Duodenal mucosa (tissue), 2 donors: Measurements from ENCODE around the gene FAM240A.

Source experiments
- H3K27ac ChIP-seq: one replicate; pipeline ENCODE4 v1.7.0; 2013; ENCODE audit warnings: low read depth, low read length
- H3K27me3 ChIP-seq, 2 donors: one replicate each; pipeline ENCODE4 v1.7.0; 2013; ENCODE audit warnings: low read length in 2 of 2, control low read depth in 1 of 2; ENCODE audit not compliant: insufficient read depth in 2 of 2, control insufficient read depth in 1 of 2
- H3K36me3 ChIP-seq, 2 donors: one replicate each; pipeline ENCODE4 v1.7.0; 2013; ENCODE audit warnings: low read length in 2 of 2, control low read depth in 1 of 2; ENCODE audit not compliant: insufficient read depth in 2 of 2, control insufficient read depth in 1 of 2
- H3K4me1 ChIP-seq, 2 donors: one replicate each; pipeline ENCODE4 v1.7.0; 2013; ENCODE audit warnings: low read length in 2 of 2, control low read depth in 1 of 2; ENCODE audit not compliant: insufficient read depth in 2 of 2, control insufficient read depth in 1 of 2
- H3K4me3 ChIP-seq, 2 donors: one replicate each; pipeline ENCODE4 v1.7.0; 2013; ENCODE audit warnings: low read length in 2 of 2, low read depth in 1 of 2
- H3K9ac ChIP-seq, 2 donors: one replicate each; pipeline ENCODE4 v1.7.0; 2013; ENCODE audit warnings: low read length in 2 of 2, low read depth in 1 of 2
- H3K9me3 ChIP-seq, 2 donors: one replicate each; pipeline ENCODE4 v1.7.0; 2013; ENCODE audit warnings: low read length in 2 of 2, control low read depth in 1 of 2; ENCODE audit not compliant: control insufficient read depth in 1 of 2

FAM240A gene

DNA sequence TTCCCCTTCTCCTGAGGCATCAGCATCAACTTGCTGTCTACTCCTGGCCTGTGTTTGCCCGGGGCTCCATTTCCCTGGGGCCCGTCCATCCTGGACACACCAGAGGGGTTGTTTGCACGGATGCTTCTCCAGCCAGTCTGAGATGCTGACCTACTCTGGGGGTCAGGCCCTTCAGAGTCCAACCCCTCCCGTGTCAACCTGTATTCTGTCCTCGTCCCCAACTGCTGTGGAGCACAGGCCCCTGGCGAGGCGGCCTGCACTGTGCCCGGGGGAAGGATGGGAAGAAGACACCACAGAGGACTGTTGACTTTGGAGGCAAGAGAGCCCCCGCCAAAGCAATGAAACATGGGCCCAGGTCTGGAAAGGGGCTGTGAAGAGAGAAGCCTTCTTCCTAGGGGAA lies 55.3 kb downstream of the FAM240A start:
- no peak overlapping the region for H3K4me3 ChIP-seq
- no peaks in the 10 kb centered on the region for H3K27me3 ChIP-seq
- H3K9ac ChIP-seq = no peak overlapping the region
- no peaks in the 10 kb centered on the region for H3K36me3 ChIP-seq
- H3K9me3 ChIP-seq = no peaks in the 10 kb centered on the region
- no peak overlapping the region for H3K27ac ChIP-seq
- H3K4me1 ChIP-seq = peaks cover 3 to 5% of the 10 kb centered on the region in 2 donors

DNA sequence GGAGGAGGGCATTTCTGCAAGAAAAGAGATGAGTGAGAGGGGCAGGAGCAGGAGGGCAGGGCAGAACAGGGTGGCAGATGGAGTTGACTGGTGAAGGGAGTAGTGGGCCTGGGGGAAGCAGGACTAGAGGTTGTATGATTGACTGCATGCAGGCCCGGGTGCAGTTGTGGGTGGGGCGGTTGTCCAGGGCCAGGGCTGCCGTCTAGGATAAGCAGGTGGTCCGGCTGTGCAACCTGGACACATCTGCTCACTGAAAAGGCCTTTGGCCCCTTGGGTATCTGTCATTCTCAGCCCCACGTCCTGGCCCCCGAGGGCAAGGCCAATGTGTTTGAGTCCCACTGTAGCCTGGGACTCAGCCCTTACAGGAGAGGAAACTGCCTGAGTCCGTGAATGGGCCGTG lies 55.8 kb downstream of the FAM240A start:
- no peaks in the 10 kb centered on the region for H3K27me3 ChIP-seq
- H3K4me3 ChIP-seq = no peak overlapping the region
- no peak overlapping the region for H3K27ac ChIP-seq
- no peak overlapping the region for H3K9ac ChIP-seq
- no peaks in the 10 kb centered on the region for H3K36me3 ChIP-seq
- H3K9me3 ChIP-seq = no peaks in the 10 kb centered on the region
- no peaks in the 10 kb centered on the region for H3K4me1 ChIP-seq

DNA sequence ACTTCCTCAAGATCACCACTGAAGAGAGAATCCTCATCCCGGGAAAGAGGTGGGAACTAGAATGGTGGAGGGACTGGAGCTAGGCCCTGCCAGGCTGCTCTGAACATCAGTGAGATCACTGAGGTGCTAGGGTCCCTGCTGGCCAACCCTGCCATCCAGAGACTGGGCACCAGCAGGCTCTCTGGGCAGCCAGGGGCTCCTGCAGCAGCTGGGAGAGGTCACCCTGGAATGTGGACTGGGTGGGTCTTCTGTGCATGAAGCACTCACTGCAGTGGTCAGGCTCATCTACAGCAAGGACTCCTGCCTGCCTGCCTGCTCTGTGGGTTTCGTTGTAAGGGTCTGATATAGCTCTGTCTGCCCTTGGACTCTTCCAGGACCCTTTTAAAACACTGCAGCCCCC lies 56.3 kb downstream of the FAM240A start:
- no peaks in the 10 kb centered on the region for H3K9me3 ChIP-seq
- no peaks in the 10 kb centered on the region for H3K27me3 ChIP-seq
- H3K4me3 ChIP-seq = no peak overlapping the region
- H3K27ac ChIP-seq = no peak overlapping the region
- H3K36me3 ChIP-seq = peaks cover 0 to under 1% of the 10 kb centered on the region in 2 donors
- no peak overlapping the region for H3K9ac ChIP-seq
- no peaks in the 10 kb centered on the region for H3K4me1 ChIP-seq

DNA sequence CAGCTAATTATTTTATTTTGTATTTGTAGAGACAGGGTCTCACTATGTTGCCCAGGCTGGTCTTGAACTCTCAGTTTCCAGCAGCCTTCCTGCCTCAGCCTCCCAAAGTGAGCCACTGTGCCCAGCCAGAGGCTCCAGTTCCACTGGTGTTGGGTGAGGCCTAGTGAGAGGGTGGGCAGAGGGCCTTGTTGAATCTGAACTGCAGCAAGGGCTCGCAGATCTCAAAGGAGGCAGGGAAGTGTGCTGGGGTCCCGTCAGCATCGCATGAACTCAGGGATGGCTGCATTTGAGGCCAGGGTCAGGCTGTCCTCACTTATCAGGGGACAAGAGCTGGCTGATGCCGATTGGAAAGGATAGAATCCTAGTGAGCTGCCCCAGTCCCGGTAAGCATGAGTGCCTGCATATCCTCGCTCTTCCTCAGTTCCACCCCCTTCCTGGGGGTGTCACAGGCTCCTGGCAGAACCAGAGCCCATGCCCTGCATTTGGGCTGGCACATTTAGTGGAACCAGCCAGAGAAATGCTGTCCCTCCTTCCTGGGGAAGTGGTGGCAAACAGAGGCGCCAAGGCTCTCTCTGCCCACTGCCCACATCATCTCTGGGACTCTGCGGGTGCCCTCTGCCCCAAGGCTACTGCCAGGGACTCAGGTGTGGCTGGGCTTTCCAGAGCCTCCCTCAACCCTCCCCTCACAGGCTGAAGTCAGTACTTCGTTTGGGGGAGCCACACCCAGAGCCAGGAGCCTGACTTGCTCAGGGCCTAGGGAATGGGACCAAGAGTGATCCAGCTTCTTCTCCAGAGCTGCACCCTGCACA lies 57.1 kb downstream of the FAM240A start:
- H3K9ac ChIP-seq = no peak overlapping the region
- H3K27me3 ChIP-seq = no peaks in the 10 kb centered on the region
- no peaks in the 10 kb centered on the region for H3K9me3 ChIP-seq
- no peaks in the 10 kb centered on the region for H3K4me1 ChIP-seq
- H3K4me3 ChIP-seq = no peak overlapping the region
- H3K27ac ChIP-seq = no peak overlapping the region
- H3K36me3 ChIP-seq = peaks cover 0 to 7% of the 10 kb centered on the region in 2 donors

DNA sequence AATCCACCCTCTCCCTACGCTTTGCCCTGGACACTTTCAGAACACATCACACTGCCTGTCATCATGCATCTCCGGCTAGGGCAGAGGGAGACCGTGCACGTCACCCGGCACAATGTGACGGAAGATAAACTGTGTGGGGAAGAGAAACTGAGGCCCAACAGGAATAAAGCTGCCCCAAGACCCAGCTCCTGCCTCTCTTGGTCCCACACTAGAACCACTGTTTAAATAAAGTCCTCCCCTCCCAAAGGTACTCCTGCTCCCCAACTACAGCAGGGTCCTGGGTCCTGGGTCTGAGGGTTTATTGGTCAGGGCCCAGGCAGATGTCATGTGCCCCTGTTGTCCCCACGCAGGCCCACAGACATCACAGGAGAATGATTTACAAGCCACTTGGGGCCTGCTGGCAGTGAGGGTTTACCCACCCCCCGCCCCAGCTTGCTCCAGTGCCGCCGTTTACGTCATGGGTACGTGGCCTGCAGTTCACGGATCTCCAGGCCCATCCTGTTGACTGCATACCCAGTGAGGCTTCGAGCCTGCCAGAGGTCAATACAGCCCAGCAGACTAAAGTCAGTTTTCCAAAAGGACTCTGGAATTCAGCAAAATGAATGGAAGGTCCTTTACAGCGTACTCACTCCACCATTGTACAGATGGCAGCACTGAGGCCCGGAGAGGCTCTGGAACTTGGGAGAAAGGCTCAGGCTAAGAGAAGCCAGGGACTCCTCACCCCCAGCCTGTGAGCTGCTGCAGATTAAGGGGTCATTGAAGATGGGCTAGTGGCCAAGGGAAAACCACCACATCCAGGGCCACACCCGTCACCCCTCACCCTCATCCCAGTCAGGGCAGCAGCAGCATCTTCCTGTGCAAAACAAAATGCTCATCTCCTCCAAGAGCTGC lies 57.9 kb downstream of the FAM240A start:
- H3K36me3 ChIP-seq = peaks cover 0 to 7% of the 10 kb centered on the region in 2 donors

DNA sequence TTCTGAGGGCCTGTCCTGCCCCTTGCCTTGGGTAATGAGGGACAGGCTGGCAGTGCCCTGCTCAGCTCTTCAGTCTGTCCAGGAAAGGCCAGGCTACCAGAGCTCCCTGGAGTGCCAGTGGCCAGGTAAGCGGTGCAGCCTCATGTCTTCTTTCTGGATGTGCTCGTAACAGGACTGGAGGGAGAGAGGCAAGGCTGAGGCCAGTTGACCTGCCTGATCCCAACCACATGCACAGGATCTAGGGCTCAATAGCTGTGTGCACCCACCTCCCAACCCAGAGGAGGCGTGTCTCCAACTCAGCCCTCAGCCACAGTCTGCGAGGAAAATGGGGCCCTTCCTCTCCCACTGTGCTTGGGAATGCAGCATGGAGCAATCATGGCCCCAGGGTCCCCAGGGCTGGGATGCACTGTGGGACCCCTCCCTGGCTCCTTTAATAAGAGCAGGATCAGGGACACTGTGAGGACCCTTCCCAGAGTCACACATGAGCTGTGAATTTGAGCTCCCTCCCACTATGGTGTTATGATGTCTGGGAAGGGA lies 58.6 kb downstream of the FAM240A start:
- H3K36me3 ChIP-seq = peaks cover 0 to 10% of the 10 kb centered on the region in 2 donors
- H3K9me3 ChIP-seq = no peaks in the 10 kb centered on the region
- H3K27me3 ChIP-seq = no peaks in the 10 kb centered on the region

More for the DNA sequence above, 57.9 kb downstream of the FAM240A start:
- Histone ChIP-seq H3K27ac (no peak overlapping the region), H3K27me3 (no peaks in the 10 kb centered on the region), H3K4me3 (no peak overlapping the region), H3K4me1 (no peaks in the 10 kb centered on the region), H3K9me3 (no peaks in the 10 kb centered on the region), H3K9ac (no peak overlapping the region)

DNA sequence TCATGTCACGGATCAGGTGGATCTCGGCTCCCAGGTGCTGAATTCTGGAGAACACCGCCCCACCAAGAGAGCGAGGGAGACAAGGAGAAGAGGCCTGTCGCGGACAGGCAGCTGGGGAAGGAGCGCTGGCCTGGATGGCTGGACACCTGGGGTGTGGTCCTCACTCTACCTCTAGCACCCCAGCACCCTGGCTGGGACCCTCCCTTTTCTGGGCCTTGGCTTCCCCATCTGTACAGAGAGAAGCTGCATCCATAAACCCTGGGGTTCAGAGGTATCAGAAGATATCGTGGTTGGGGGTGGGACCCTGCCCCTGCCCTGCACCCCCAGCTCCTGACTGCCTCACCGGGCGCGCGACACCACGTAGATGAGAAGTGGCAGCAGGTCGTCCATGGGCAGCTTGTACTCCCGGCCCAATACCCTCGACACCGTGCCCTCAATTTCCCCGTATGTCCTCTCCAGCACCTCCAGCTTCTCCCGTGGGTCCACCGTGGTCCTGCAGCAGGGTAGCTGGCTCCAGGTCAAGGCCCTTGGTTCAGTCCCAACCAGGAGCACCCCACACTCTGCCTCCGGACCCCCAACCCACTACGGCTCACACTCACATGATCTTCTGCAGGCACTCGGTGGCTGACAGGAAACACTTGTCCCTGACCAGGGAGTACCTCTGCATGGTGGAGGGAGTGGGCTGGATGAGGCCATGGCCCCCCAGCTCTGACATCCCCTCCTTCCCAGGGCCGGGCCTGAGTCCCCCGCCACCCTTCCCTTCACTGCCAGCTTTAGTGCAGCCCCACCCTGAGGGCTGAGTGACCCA lies 59.4 kb downstream of the FAM240A start:
- Histone ChIP-seq H3K4me3 (no peak overlapping the region), H3K27ac (no peak overlapping the region), H3K9me3 (no peaks in the 10 kb centered on the region), H3K4me1 (peaks cover 0 to 6% of the 10 kb centered on the region in 2 donors), H3K36me3 (peaks cover 0 to 13% of the 10 kb centered on the region in 2 donors), H3K27me3 (no peaks in the 10 kb centered on the region), H3K9ac (no peak overlapping the region)

More for the DNA sequence above, 58.6 kb downstream of the FAM240A start:
- no peak overlapping the region for H3K27ac ChIP-seq
- no peak overlapping the region for H3K9ac ChIP-seq
- H3K4me1 ChIP-seq = peaks cover 0 to 3% of the 10 kb centered on the region in 2 donors
- no peak overlapping the region for H3K4me3 ChIP-seq

DNA sequence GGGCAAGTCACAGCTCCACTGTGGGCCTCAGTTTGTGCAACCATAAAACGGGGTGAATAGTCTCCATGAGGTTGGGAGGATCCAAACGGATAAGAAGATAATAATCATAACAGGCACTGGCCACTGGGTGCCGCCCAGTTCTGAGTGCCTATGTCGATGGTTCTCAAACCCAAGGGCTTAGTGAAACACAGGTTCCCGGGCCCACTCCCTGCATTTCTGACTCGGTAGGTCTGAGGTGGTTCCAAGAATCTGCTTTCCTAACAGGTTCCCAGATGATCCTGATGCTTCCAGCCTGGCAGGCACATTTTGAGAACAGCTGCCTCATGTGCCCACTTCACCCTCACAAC lies 60.0 kb downstream of the FAM240A start:
- peaks cover 0 to 13% of the 10 kb centered on the region in 2 donors for H3K36me3 ChIP-seq
- H3K9me3 ChIP-seq = no peaks in the 10 kb centered on the region
- peaks cover 0 to 6% of the 10 kb centered on the region in 2 donors for H3K4me1 ChIP-seq
- H3K4me3 ChIP-seq = no peak overlapping the region
- no peaks in the 10 kb centered on the region for H3K27me3 ChIP-seq
- H3K9ac ChIP-seq = no peak overlapping the region
- H3K27ac ChIP-seq = no peak overlapping the region

DNA sequence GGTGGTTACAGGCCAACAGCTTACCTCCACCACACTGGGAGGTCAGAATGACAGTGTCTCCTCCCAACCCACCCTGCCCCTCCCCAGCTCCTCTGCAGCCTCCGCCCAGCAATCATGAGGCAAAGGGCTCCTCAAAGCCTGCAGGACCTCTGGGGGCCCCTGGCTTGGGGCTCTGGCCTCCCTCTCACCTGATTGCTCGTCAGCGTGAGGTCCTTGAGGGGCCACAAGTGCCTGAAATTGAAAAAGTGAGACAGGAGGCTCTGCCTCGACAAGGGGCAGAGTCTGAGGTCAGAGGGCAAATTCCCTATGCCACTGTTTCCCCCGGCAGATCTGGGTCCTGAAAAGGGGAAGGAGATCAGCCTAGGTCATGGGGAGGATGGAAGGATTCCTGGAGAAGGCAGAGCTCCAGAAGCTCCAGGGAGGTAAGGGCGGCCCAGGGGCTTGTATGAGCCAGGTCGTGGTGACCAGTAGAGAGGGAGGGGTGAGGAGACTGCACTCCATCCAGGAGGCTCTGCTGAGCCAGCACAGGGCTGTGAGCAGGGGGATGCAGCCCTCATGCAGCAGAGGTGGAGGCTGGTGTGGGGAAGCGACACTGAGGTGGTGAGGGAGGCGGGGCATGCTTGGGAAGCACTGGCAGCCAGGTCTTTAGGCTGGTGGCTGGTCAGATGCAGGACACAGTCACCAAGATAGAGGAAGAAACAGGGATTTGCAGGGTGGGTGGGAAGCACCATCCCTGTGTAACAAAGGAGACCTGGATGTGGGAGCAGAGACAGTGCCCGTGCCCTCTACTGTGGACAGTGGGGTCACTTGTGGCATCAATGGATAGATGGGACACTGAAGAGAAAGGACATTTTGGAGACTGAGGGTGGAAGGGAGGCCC lies 61.1 kb downstream of the FAM240A start:
- Histone ChIP-seq H3K36me3 (peaks cover 0 to 13% of the 10 kb centered on the region in 2 donors), H3K4me1 (peaks cover 0 to 6% of the 10 kb centered on the region in 2 donors), H3K27me3 (no peaks in the 10 kb centered on the region), H3K27ac (no peak overlapping the region), H3K4me3 (no peak overlapping the region), H3K9ac (no peak overlapping the region), H3K9me3 (no peaks in the 10 kb centered on the region)
